Erythroblast (primary cell): ENCODE results near the gene FYB2.

Experiments
- DNase-seq, 2 experiments: peaks; one replicate each; lab custom pipeline; 2025; lab: John Stamatoyannopoulos, UW
- GATA1 ChIP-seq: IDR thresholded peaks from 2 replicates; pipeline ENCODE4 v1.6.1; 2011; ENCODE audit warnings: low read depth, mild to moderate bottlenecking, control low read depth, low read length, moderate library complexity
- POLR2A ChIP-seq: IDR thresholded peaks from 2 replicates; pipeline ENCODE4 v1.6.1; 2011; ENCODE audit warnings: mild to moderate bottlenecking, low read length

FYB2 gene, protein sequence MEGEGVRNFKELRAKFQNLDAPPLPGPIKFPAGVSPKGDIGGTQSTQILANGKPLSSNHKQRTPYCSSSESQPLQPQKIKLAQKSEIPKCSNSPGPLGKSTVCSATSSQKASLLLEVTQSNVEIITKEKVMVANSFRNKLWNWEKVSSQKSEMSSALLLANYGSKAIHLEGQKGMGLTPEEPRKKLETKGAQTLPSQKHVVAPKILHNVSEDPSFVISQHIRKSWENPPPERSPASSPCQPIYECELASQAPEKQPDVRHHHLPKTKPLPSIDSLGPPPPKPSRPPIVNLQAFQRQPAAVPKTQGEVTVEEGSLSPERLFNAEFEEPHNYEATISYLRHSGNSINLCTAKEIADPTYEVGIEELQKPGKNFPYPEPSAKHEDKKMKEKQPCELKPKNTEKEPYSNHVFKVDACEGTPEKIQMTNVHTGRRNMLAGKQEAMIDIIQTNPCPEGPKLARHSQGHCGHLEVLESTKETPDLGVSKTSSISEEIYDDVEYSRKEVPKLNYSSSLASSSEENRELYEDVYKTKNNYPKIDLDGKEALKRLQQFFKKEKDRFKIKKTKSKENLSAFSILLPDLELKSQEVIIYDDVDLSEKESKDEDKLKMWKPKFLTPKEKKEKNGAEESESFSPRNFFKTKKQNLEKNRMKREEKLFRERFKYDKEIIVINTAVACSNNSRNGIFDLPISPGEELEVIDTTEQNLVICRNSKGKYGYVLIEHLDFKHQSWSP

DNA sequence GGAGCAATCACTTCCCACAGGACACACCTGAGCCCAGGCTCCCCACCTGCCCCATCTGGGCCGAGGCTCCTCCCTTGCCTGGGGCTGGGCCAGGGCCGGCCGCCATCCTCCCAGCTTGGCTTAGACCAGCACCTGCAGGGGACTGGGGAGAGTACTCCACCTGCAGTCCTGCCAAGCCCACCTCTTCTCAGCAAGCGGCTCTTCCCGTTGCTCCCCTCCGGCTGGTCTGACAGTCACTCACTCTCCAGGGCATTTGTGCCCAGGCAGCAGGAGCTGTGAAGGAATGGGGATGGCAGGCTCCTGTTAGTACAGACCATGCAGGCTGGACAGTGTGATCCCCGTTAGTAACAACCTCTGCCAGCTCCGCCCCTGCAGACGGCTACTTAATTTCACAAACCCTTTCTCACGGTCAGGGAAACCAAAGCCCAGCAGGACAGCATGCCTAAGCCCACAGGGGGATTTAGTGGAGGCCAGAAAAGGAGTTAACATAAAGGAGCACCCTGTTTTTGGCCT, at the start of gene FYB2:
Gene FYB2 (minus strand): TSS at position 18 of the 513 bp plus-strand sequence. CDS start 114 bp downstream, outside the sequence.
- no peak for DNase-seq
- no peak for TF ChIP-seq POLR2A
- TF ChIP-seq GATA1: no peak

DNA sequence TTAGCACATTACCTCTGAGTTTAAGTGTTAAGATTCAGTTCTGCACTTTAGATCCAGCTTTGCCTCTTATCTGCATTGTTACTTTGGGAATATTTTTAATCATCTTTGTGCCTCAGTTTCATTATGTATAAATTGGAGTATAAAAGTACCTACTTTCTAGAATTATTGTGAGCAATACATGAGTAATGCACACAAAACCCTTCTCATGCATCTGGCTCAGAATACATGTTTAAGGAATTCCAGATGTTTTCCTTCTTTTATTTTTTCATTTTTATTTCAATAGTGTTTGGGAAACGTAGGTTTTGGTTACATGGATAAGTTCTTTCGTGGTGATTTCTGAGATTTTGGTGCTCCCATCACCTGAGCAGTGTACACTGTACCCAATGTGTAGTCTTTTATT, 49.6 kb upstream of the FYB2 start:
- DNase-seq: no peak
- TF ChIP-seq GATA1: no peak
- TF ChIP-seq POLR2A: no peak

DNA sequence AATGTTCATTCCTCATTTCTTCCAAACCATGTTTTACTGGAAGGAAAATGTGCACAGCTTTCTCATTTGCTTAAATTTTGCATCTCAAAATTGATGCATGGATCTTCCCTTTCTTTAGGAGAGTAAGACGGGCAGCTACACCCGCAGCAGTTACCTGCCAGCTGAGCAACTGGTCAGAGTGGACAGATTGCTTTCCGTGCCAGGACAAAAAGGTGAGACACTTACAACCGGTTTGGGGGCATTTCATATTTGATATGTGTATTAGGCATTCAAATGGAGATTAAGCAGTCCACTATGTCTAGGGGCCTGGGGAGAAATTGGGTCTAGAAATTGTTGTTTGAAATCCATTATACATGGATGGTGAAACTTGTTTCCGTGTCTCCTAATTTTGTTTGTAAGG, 48.3 kb upstream of the FYB2 start:
- DNase-seq: no peak
- no peak for TF ChIP-seq GATA1
- no peak for TF ChIP-seq POLR2A

DNA sequence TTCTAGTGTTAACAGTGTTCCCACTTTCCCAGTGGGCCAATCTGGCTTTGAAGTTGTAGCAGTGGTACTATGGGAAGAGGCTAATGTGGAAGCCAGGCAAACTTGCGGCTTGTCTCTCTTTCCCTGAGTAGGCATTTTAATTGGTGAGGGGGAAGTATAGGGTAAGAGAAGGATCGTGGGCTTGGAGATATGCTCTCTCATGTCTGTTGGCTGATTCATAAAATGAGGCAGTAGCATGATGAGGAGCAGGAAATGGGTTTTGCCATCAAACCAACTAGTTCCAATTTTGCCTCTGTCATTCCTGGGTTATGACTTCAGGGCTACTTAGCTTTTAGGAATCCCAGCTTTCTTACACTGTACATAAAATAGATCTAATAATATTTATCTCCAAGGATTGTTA, 47.5 kb upstream of the FYB2 start:
- no peak for DNase-seq
- TF ChIP-seq GATA1: no peak
- TF ChIP-seq POLR2A: no peak

DNA sequence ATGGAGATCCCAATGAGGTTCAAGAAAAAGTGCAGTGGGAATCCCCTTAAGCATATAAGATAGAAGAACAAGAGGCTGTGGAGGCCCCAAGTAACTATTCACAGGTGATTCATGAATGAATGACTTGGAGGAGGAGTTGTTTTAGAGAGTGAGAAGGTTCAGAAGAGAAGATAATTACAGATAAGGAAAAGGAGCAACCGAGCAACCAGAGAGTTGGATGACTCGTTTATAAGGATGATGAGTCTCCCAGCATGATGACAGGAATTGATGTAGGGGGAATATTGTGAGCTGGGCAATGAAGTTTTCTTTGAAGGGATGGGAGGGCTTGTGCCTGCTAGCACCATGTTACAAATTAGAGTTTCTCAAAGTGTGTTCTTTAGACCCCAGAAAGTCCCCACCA, 45.2 kb upstream of the FYB2 start:
- DNase-seq: no peak
- no peak for TF ChIP-seq POLR2A
- TF ChIP-seq GATA1: no peak

DNA sequence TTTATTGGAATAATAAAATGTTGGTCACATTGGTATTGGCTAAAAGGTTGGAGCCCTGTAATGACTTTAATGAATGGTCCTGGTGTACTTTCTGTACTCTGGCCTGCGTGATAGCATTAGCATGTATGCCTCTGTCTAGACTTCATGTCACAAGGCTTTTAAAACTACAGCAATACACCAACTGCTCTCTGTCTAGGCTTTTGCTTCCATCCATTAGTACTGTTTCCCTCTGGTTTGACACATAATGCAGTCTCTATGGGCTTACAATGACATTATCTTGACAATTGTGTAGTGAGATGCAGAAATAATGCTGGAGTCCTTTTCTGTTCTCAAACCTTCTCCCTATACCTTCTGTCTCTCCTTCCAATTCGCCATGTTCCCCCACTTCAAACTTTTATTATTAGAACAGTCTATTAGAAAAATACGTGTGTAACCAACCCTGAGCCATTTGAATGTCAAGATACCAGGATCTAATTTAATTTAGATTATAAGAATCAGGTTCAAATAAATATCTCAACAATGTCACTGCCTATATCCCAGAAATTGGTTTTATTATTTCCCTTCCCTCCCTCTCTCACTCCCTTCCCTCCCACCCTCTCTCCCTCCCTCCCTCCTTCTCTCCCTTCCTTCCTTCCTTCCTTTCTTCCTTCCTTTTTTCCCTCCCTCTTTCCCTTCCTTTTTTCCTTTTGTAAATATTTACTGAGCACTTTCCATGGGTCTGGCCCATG, 44.2 kb upstream of the FYB2 start:
- TF ChIP-seq GATA1: no peak
- TF ChIP-seq POLR2A: no peak
- DNase-seq: no peak

DNA sequence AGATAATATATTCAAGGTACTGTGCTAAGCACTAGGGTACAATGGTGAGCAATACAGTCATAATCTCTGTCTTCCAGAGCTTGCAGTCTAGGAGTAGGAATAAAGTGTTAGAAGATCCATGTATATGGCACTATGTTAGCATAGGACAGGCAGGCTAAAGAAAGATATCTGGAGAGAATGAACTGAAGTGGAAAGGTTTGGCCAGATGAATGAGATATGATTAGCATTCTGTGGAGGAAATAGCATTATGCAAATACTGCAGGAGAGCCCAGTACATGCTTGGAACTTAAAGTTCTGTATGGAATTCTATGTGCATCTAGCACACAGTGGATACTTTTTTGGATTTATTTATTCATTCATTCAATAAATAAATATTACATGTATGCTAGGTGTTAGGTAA, 40.1 kb upstream of the FYB2 start:
- TF ChIP-seq GATA1 (no peak), POLR2A (no peak)
- no peak for DNase-seq

DNA sequence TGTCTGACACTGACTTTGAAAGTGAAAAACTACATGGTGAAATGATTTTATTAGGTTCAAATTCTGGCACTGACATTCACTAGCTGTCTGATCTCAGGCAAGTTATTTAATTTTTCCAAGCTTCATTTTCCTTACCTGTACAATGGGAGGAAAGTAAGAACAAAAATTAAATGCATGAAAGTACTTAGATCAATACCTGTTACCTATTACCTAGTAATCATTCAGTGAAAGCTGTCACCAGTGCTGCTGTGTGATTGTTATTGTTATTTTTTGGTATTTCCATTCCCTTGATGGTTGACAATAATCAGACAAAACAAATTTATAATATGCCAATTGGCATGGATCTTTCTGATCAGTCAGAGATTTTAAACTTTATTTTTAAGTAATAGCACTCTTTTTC, 37.0 kb upstream of the FYB2 start:
- TF ChIP-seq POLR2A: no peak
- no peak for TF ChIP-seq GATA1
- DNase-seq: no peak

DNA sequence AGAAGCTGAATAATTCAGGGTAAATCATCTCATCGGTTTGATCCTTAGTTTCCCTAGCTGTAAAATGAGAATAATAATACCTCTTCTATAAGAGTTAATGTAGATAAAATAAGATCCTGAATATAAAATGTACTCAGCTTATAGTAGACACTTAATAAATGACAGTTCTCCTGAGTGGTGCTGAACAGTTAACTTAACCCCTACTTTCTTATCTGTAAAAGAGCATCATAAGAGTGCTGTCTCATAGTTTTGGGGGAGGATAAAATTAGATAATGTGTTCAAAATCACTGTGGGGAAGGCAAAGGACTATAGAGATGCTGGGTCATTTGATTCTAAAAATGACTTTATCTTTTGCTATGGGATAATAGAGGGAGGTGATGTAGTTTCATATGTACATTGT, 36.0 kb upstream of the FYB2 start:
- no peak for TF ChIP-seq POLR2A
- TF ChIP-seq GATA1: no peak
- no peak for DNase-seq

DNA sequence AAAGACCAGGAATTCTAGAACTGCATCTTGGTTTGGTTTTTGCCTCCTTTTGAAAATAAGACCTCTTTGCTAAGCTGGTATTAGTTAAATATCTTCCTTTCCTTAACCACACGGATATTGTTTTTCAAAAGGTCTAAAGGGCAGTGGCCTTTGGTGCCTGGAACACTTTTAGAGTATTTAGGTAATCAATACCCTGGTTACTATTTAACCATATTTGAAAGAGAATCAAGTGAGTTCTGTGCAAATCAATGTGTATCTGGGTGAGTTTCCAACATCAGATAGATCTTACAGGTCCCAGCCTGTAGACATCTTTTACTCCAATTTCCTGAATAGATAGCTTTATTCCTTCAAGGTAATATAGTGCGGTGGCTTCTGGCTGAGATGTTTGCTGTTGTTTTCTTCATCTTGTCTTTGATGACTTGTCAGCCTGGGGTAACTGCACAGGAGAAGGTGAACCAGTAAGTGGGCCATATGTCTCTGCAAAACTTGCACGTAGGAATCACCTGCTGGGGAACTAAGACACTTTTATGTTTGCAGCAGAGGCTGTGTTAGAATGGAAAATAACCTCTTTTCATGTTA, 35.4 kb upstream of the FYB2 start, which contains the start of gene C8A:
Gene C8A (plus strand): TSS at position 277 of the 579 bp plus-strand sequence. CDS start 105 bp downstream, at position 382.
- no peak for DNase-seq
- TF ChIP-seq GATA1 (no peak), POLR2A (no peak)

DNA sequence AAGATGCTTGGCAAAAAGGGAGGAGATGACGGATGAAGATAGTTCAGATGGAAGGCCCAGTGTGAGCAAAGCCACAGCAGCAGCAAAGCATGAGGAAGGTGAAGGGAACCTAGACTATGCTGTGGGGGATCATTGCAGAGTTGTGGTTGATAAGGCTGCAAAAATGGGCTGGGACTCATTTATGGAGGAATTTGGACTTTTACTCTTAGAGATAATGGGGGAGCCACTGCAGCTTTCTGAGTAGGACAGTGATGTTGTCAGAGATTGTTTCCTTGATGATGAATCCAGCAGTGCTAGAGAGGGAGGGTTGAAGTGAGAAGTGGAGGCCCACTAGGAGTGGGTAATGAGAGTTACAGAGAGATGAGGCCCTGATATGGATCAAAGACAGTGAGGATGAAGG, 33.3 kb upstream of the FYB2 start:
- DNase-seq: no peak
- no peak for TF ChIP-seq GATA1
- TF ChIP-seq POLR2A: no peak

DNA sequence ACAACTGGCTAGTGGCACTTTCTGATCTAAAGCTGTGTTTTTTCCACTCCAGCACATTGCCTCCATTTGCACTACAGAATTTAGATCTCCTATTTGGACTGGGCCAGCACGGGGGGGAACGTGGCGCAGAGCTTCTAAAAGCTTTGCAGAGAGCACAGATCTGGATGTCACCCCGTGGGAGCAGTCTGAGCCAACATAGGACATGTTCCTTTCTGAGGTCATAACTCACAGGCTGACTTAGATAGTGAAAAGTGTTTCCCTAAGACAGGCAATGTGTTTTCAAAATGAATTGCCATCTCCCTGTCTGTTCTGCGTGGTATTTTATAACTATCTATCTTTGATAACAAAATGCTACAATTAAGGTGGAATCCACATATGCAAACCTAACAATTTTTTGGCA, 31.7 kb upstream of the FYB2 start:
- no peak for TF ChIP-seq POLR2A
- DNase-seq: no peak

DNA sequence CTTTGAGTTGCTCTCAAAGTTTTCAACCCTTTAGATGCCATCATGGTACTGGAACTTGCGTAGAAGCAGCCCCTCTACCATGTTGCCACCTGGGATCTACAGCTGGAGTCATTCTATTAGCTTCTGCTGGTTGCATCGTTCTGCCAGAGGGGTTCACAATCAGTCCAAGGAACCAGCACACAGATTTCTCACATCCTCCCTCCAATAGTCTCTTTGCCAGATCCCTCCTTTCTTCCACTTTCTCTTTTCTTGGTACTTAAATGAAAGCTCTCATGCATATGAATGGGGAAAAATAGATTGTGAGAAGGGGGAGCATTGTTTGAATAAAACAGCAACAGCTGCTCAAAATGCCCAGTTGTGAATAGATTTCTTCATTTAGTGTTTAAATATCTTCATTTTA, 31.2 kb upstream of the FYB2 start:
- TF ChIP-seq GATA1: no peak
- no peak for TF ChIP-seq POLR2A
- no peak for DNase-seq
